Activated CD4-positive, alpha-beta T cell treated with anti-CD3 and anti-CD28 coated beads, Interleukin-2, amount 50 U/mL, for 4 hours (primary cell): ENCODE measurements around the gene TMEM132A.
"Not testable (repeated sequence)": the region's sequence is repeated elsewhere in the genome, so short reads cannot be mapped to it uniquely, and the experiment has no call there.

Experiments
- DNase-seq, 2 experiments: peaks; one replicate each; pipeline ENCODE4 v3.0.0-alpha.2; 2020

TMEM132A gene

GRCh38 chr11:60906132-60906972 is 17.9 kb upstream of the TMEM132A start, which contains the start of gene PRPF19:
Gene PRPF19, minus strand, starts transcription at chr11:60906585. Its CDS starts 203 bp downstream, at chr11:60906382.
- peak; percentile 97 to 98 for DNase-seq

GRCh38 chr11:60908803-60909202 is 15.5 kb upstream of the TMEM132A start:
- no peak for DNase-seq

- DNase-seq = not testable (repeated sequence)
Measured at GRCh38 chr11:60909680-60910280, 14.5 kb upstream of the TMEM132A start.

DNA sequence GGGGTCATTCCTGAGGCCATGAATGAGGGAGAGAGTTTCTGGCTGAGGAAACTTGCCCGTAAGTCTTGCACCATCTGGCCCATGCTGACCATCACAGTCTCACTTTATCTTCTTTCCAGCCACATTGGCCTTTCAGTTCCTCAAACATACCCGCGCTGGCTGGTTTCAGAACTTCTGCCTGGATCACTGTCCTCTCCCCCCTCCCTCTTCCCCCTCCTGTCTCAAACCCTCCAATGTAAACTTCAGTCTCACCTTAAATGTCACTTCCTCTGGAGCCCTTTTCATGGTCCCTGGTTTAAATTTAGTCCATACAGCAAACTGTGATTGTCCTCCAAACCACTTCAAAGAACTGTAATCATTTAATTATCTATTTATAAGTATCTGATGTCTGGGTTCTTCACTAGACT is 14.0 kb upstream of the TMEM132A start:
- no peak for DNase-seq

DNA sequence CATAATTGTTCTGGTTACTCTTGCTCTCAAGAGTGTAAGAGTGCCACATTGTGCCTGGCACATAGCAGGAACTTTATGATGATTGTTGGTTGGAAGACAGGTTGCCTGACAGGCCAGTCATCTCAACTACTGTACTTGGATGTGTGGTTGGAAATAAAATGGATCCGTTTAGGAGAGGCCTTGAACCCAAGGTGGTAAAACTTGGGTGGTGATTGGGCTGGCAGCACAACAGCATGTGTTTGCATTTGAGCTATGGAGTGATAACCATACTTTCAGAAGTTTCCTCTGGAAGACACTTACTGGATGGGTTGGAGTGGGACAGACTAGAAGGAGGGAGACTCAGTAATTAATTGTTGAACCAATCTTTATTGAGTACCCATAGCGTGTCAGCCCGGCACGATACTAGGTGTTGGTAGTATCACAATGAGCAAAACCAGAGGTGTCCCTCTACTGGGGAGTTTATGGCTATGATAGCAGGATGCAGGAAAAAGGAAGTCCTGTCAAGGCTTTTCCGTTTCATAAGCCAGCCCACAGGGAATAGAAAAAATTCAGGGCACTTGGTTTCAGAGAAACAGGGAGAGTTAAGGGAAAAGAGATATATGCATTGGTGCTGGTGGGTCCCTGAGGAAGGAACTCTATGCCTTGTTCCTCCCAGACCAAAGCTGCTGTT is 13.4 kb upstream of the TMEM132A start:
- no peak for DNase-seq

DNA sequence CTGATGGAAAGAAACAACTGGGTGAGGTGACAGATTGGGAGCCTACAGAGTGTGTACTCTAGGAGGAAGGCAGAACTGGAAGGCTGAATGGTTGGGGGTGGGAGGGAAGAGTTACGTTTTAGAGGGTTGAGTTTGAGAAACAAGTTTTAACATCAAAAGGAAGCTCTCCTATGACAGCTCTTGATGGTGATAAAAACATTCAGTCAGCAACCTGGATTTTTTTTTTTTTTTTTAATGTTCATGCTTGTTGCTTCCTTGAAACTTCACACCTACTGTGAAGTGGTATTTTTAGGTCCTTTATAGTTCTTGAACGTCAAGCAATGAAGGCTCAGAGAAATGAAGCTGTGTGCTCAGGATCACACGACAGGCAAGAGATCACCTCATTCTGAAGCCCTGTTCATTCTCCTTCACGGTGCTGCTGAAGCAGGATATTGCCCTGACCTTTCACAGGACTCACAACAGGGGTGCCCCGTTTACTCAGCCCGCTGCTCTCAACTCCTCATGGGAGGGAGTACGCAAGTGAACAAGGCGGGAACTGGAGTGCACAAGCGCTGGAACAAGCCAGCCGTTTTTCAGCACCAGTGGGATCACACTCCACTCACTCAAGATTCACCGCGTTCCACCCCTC is 11.9 kb upstream of the TMEM132A start:
- no peak for DNase-seq

DNA sequence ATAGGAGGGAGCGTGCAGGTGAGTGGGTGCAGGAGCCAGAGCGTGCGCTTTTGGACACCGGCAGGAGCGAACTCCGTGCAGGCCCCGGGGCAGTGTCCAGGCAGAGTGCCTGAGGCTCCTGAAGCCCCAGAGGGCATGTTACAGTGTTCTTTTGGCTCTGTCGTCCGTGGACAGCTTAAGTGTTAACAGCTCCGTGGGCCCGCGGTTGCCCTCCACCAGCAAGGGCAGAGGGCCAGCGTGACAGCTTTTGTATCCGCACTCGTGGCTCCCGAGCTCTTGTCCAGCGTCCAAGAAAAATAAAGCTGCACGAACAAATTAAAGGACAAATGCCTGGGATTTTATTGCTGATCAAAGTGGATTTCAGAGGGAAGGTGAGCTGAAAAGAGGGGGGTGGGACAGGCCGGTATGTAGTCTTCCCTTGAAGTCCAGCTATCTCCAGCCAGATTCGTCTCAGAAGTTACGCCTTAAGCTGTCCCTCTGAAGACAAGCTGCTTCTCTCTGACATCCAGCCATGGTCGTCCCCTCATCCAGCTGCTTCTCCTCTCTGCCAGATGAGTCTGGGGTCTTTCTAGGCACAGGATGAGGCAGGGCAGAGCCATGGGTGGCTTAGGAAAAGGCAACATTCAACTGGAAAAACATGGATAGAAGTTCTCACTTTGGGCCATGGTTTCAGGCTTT is 11.3 kb upstream of the TMEM132A start:
- no peak for DNase-seq

- peak; percentile 82 for DNase-seq
Measured at GRCh38 chr11:60913793-60914632, 10.2 kb upstream of the TMEM132A start, which contains the start of gene TMEM109. Gene TMEM109, plus strand, starts transcription at chr11:60914158. Its CDS starts 5,536 bp downstream, at chr11:60919694.

GRCh38 chr11:60914633-60915247 is 9.5 kb upstream of the TMEM132A start:
- DNase-seq = peak in 1 of 2 experiments; percentile 18

DNA sequence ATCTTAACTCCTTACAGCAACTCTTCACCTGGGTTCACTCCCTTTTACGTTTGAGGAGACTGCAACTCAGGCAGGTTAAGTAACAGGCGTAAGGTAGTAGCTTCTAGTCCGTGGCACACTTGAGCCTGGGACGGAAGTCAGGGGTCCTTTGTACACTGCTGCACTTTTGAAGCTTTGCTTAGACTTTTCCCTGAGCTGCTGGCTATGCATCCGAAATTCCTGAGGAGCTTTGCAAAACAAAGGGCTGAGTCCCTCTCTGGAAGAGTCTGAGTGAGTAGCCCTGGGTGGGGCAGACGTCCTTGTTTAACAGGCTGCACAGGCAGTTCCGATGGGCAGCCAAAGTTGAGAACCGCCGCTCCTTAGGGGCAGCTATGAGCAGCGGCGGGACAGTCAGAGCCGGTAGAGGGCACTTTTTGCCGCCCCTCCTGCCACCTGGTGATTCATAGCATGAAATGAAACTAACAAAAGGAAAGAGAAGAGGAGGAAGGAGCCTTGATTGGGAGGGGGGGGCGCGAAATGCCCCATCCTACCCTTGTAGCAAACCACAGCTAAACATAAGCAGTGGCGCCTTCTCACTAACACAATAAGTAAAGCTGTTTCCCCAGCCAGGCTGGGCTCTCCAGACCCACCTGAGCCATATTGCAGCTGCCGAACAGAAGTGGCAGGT is 8.9 kb upstream of the TMEM132A start:
- peak; percentile 62 to 70 for DNase-seq

GRCh38 chr11:60916669-60917206 is 7.5 kb upstream of the TMEM132A start:
- no peak for DNase-seq

- DNase-seq = no peak
Measured at GRCh38 chr11:60917267-60917666, 7.0 kb upstream of the TMEM132A start.

DNA sequence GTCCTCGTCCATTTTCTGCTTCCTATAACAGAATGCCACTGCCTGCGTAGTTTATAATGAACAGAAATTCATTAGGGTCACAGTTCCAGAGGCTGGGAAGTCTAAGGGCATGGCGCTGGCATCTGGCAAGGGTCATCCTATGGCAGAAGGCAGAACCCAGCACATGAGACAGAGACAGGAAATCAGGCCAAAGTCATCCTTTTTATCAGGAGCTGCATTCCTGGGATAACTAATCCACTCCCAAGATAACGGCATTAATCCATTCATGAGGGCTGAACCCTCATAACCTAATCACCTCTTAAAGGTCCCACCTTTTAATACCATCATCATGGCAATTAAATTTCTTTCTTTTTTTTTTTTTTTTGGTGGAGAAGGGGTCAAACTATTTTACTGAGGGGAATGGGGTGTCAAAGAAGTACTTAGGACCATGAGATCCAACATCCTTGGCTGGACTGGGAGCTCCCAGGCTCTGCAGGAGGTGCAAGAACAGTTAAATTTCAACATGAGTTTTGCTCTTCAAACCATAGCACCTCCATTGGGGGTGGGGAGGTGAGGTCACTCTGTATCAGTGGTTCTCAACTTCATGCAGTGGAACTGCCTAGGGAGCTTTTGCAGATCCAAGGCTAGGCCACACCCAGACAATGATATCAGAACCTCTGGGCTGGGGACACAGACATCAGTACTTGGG is 5.9 kb upstream of the TMEM132A start:
- DNase-seq = no peak

DNA sequence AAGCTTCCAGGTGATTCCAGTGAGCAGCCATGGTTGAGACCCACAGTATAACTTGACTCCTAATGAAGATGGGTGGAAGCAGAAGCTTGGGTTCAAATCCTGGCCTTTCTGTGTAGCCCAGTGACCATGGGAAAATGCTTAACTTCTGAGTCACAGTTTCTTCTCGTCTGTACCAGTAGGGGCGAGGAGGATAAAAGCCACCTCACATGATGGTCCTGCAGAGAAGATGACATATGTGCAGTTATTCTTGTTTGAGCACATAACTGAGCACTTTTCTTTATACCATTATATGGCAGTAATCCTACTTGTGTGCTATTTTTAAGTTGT is 5.4 kb upstream of the TMEM132A start:
- no peak for DNase-seq

GRCh38 chr11:60919320-60919719 is 4.9 kb upstream of the TMEM132A start:
- DNase-seq = no peak

DNA sequence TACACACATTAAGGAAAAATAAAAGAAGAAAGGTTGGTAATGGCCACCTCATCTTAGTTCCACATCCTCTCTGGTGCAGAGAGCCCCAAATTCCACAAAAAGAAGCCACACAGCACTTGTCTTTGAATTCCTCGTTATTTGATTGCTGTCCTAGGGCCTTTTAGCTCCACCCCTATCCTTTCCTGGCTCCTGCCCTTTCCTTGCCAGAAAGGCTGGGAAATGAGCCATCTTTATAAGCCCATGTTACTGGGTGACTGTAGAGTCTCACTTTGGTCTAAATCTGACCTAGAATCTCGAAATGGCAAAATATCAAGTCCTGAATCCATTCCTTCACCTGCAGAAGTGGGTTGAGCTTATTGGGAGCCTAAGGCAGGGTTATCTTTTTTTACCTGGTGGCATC is 4.3 kb upstream of the TMEM132A start:
- DNase-seq = no peak

DNA sequence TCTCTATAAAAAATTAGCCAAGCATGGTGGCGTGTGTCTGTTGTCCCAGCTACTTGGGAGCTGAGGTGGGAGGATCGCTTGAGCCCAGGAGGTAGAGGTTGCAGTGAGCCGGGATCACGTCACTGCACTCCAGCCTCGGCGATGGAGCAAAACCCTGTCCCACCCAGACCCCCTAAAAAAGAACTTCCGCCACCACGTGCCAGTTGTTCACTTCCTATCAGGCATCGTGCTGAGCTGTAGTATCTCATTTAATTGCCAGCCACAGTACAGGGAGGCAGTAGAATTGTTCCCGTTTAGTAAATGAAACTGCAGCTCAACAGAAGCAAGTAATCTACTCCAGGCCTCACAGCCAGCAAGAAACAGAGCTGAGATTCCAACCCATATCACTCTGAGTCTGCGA is 3.0 kb upstream of the TMEM132A start:
- no peak for DNase-seq

- no peak for DNase-seq
Measured at GRCh38 chr11:60921777-60922335, 2.4 kb upstream of the TMEM132A start.

DNA sequence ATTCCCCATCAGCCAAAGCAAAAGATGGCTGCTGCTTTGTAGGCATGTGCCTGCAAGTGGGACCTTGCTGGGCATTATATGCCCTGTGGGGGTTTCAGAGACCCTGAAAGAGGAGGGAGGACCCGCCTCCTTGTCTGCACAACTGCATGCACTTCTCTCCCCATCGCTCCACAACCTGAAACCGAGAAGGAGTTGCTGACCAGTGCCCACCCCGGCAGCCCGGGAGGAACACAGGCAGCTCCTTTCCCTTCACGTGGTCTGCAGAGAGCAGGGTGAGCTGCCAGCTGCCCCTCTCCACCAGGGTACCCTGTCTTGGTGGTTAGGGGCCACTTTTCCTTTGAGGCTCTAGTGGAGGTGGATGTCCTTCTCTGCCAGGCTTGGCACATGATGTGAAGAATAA is 1.4 kb upstream of the TMEM132A start:
- no peak for DNase-seq
